NCI-H2171 treated with DMSO at 0.1 percent for 48 hours (cell line): Measurements from ENCODE around the gene HPRT1.
"Not testable (repeated sequence)": the region's sequence is repeated elsewhere in the genome, so short reads cannot be mapped to it uniquely, and the experiment has no call there.

ENCODE experiments used
- DNase-seq: peaks from one replicate; lab custom pipeline; 2025; lab: John Stamatoyannopoulos, UW

Gene HPRT1

GRCh38 chrX:134460005-134460861 lies at the start of gene HPRT1:
Gene HPRT1 (plus strand): TSS chrX:134460165. CDS start chrX:134460312, 147 bp downstream.
- peak; percentile 55 for DNase-seq

GRCh38 chrX:134416087-134416486 lies 43.9 kb upstream of the HPRT1 start:
- DNase-seq = no peak

- no peak for DNase-seq
These were observed 41.5 kb upstream of the HPRT1 start for GRCh38 chrX:134418317-134419113.

GRCh38 chrX:134419784-134420183 lies 40.2 kb upstream of the HPRT1 start:
- no peak for DNase-seq

GRCh38 chrX:134423606-134424005 lies 36.4 kb upstream of the HPRT1 start:
- DNase-seq = peak; percentile 45

GRCh38 chrX:134426281-134426680 lies 33.7 kb upstream of the HPRT1 start:
- no peak for DNase-seq

- DNase-seq = no peak
These were observed 28.1 kb upstream of the HPRT1 start for GRCh38 chrX:134431894-134432293.

GRCh38 chrX:134435894-134436293 lies 24.1 kb upstream of the HPRT1 start:
- DNase-seq = no peak

GRCh38 chrX:134443020-134443419 lies 16.9 kb upstream of the HPRT1 start:
- DNase-seq = peak; percentile 93

- no peak for DNase-seq
These were observed 16.5 kb upstream of the HPRT1 start for GRCh38 chrX:134443461-134443860.

GRCh38 chrX:134444681-134445080 lies 15.3 kb upstream of the HPRT1 start:
- DNase-seq = no peak

GRCh38 chrX:134452596-134452995 lies 7.4 kb upstream of the HPRT1 start:
- DNase-seq = no peak

- no peak for DNase-seq
These were observed 6.3 kb upstream of the HPRT1 start for GRCh38 chrX:134453631-134454030.

- no peak for DNase-seq
These were observed 5.5 kb upstream of the HPRT1 start for GRCh38 chrX:134454506-134454905.

GRCh38 chrX:134457708-134458107 lies 2.3 kb upstream of the HPRT1 start:
- DNase-seq = no peak

- no peak for DNase-seq
These were observed 321 bp upstream of the HPRT1 start for GRCh38 chrX:134459683-134460004.

GRCh38 chrX:134460862-134461220 lies 876 bp downstream of the HPRT1 start:
- DNase-seq = peak; percentile 27

GRCh38 chrX:134461437-134461836 lies 1.5 kb downstream of the HPRT1 start:
- DNase-seq = no peak

GRCh38 chrX:134462927-134463326 lies 3.0 kb downstream of the HPRT1 start:
- no peak for DNase-seq

- not testable (repeated sequence) for DNase-seq
These were observed 4.5 kb downstream of the HPRT1 start for GRCh38 chrX:134464453-134464852.

- no peak for DNase-seq
These were observed 9.5 kb downstream of the HPRT1 start for GRCh38 chrX:134469486-134469885.

GRCh38 chrX:134470013-134470412 lies 10.0 kb downstream of the HPRT1 start:
- no peak for DNase-seq

GRCh38 chrX:134472041-134472440 lies 12.1 kb downstream of the HPRT1 start:
- no peak for DNase-seq
